Astrocyte (in vitro differentiated cells and primary cell): ENCODE measurements around the gene RPL27A.

Source experiments
- CTCF ChIP-seq: IDR thresholded peaks from 2 replicates; pipeline ENCODE4 v1.5.1; 2011; ENCODE audit warnings: low read depth, mild to moderate bottlenecking, inconsistent platforms, low read length, moderate library complexity; ENCODE audit not compliant: insufficient read depth
- EZH2 ChIP-seq: IDR thresholded peaks from 2 replicates; pipeline ENCODE4 v1.6.1; 2012; ENCODE audit warnings: mild to moderate bottlenecking, low read length, inconsistent platforms; ENCODE audit not compliant: insufficient read depth

- TF ChIP-seq CTCF (no peak), EZH2 (no peak)
Observed at GRCh38 chr11:8732324-8732670, 49.7 kb downstream of the RPL27A start.
